GM12878 (cell line): ENCODE data around the gene SIDT2.

Experiments used
- CTCF ChIP-seq, 3 experiments: IDR thresholded peaks in 2 of 3; conservative IDR thresholded peaks in 1 of 3; 2 replicates each; pipeline ENCODE4 v1.5.1; 2011; ENCODE audit warnings: low read depth in 3 of 3, low read length in 3 of 3, mild to moderate bottlenecking in 3 of 3, control low read depth in 2 of 3, moderate library complexity in 2 of 3, inconsistent platforms in 1 of 3, mixed read lengths in 1 of 3; ENCODE audit not compliant: control insufficient read depth in 2 of 3, insufficient read depth in 1 of 3; ENCODE audit errors: extremely low read depth in 1 of 3
- JUND ChIP-seq: IDR thresholded peaks from 2 replicates; pipeline ENCODE4 v1.6.1; 2012; ENCODE audit warnings: low read depth, mild to moderate bottlenecking, low read length, improper control_type of control experiment, moderate library complexity
- KAT2A ChIP-seq: conservative IDR thresholded peaks from 2 replicates; pipeline ENCODE4 v1.6.1; 2011; ENCODE audit warnings: low read depth, low read length; ENCODE audit not compliant: control insufficient read depth
- PRDM15 ChIP-seq: fragments of 450-650 bp; formaldehyde crosslinking; IDR thresholded peaks from 2 replicates; pipeline ENCODE4 v1.4.0; 2020; ENCODE audit warnings: mild to moderate bottlenecking, moderate library complexity

GRCh38 chr11:117201658-117202305, 23.2 kb downstream of the SIDT2 start:
- TF ChIP-seq CTCF (IDR thresholded peaks at IDR 0.05 in 2 of 3, conservative IDR thresholded peaks at IDR 0.05 in 1 of 3; ENCODE audit: control insufficient read depth in 2 of 3, extremely low read depth in 1 of 3, insufficient read depth in 1 of 3, low read depth in 3 of 3, low read length in 3 of 3) = no peak
- TF ChIP-seq PRDM15 = no peak
- TF ChIP-seq JUND = no peak
- no peak for TF ChIP-seq KAT2A
